Neural cell (in vitro differentiated cells): ENCODE results near the gene SPEM3. TPM values are rescaled to one million over a fixed set of nuclear protein-coding genes. Genes with fewer than 3 reads are reported as not detected.

Experiments used
- H2AFZ ChIP-seq: fragments of 200-600, 300-800 bp; sonication (generic), shearing (Covaris generic); 2 replicates; pipeline ENCODE4 v1.6.0; 2014; ENCODE audit warnings: low read depth, mild to moderate bottlenecking, antibody characterized with exemption, low read length, moderate library complexity
- H3F3A ChIP-seq: fragments of 200-600 bp; shearing (Covaris generic); 2 replicates; pipeline ENCODE4 v1.6.1; 2016; ENCODE audit warnings: mild to moderate bottlenecking, moderate library complexity, mixed read lengths, antibody characterized with exemption, low read length; ENCODE audit not compliant: insufficient read depth, poor library complexity, severe bottlenecking
- H3K27ac ChIP-seq: fragments of 200-600, 300-800 bp; sonication (generic), shearing (Covaris generic); 2 replicates; pipeline ENCODE4 v1.5.1; 2014; ENCODE audit warnings: mild to moderate bottlenecking, low read length, moderate library complexity
- H3K27me3 ChIP-seq: fragments of 300-800, 200-600 bp; sonication (generic), shearing (Covaris generic); 2 replicates; pipeline ENCODE4 v1.6.0; 2014; ENCODE audit warnings: mild to moderate bottlenecking, low read depth, low read length, moderate library complexity; ENCODE audit not compliant: insufficient read depth
- H3K36me3 ChIP-seq: fragments of 300-800, 200-600 bp; sonication (generic), shearing (Covaris generic); 2 replicates; pipeline ENCODE4 v1.5.1; 2014; ENCODE audit warnings: mild to moderate bottlenecking, antibody characterized with exemption, low read length, moderate library complexity; ENCODE audit not compliant: insufficient read depth
- H3K4me2 ChIP-seq: fragments of 300-800, 200-600 bp; sonication (generic), shearing (Covaris generic); 2 replicates; pipeline ENCODE4 v1.6.0; 2014; ENCODE audit warnings: mild to moderate bottlenecking, low read length
- H3K4me3 ChIP-seq: fragments of 300-800, 200-600 bp; sonication (generic), shearing (Covaris generic); 2 replicates; pipeline ENCODE4 v1.5.1; 2014; ENCODE audit warnings: mild to moderate bottlenecking, low read length, moderate library complexity
- H3K79me2 ChIP-seq: fragments of 200-600 bp; shearing (Covaris generic); replicated peaks from 2 replicates; pipeline ENCODE4 v1.6.0; 2014; ENCODE audit warnings: mild to moderate bottlenecking, low read length, moderate library complexity; ENCODE audit not compliant: insufficient read depth
- H3K9ac ChIP-seq: fragments of 300-800, 200-600 bp; sonication (generic), shearing (Covaris generic); 2 replicates; pipeline ENCODE4 v1.6.1; 2016; ENCODE audit warnings: mild to moderate bottlenecking, low read length, mixed read lengths
- H3K9me2 ChIP-seq: fragments of 200-600 bp; shearing (Covaris generic); 2 replicates; pipeline ENCODE4 v1.6.1; 2016; ENCODE audit warnings: mild to moderate bottlenecking, low read length, mixed read lengths; ENCODE audit not compliant: insufficient read depth
- H3K9me3 ChIP-seq: fragments of 200-600, 300-800 bp; sonication (generic), shearing (Covaris generic); 2 replicates; pipeline ENCODE4 v1.6.1; 2016; ENCODE audit warnings: mild to moderate bottlenecking, mixed run types, low read length, moderate library complexity, mixed read lengths
- H4K20me1 ChIP-seq: fragments of 200-600 bp; shearing (Covaris generic); 2 replicates; pipeline ENCODE4 v1.6.1; 2016; ENCODE audit warnings: mild to moderate bottlenecking, mixed run types; ENCODE audit not compliant: insufficient read depth
- CTCF ChIP-seq: fragments of 450-650 bp; IDR thresholded peaks from 2 replicates; pipeline ENCODE4 v1.5.1; 2014; ENCODE audit warnings: antibody characterized with exemption, mild to moderate bottlenecking, moderate library complexity; ENCODE audit not compliant: poor library complexity, severe bottlenecking
- EP300 ChIP-seq: fragments of 450-650 bp; conservative IDR thresholded peaks from 2 replicates; pipeline ENCODE4 v1.6.1; 2014; ENCODE audit warnings: antibody characterized with exemption, mild to moderate bottlenecking, moderate library complexity; ENCODE audit not compliant: poor library complexity, severe bottlenecking
- EZH2 ChIP-seq: fragments of 200-600, 300-800 bp; shearing (Covaris generic), sonication (generic); IDR thresholded peaks from 2 replicates; pipeline ENCODE4 v1.6.1; 2014; ENCODE audit warnings: antibody characterized with exemption, low read length, borderline replicate concordance, mild to moderate bottlenecking; ENCODE audit not compliant: insufficient read depth, poor library complexity, severe bottlenecking
- MXI1 ChIP-seq: fragments of 450-650 bp; conservative IDR thresholded peaks from 2 replicates; pipeline ENCODE4 v1.6.1; 2014; ENCODE audit warnings: antibody characterized with exemption, mild to moderate bottlenecking; ENCODE audit not compliant: poor library complexity, severe bottlenecking
- POLR2AphosphoS5 ChIP-seq: IDR thresholded peaks from 2 replicates; pipeline ENCODE4 v1.6.1; 2012
- RAD21 ChIP-seq: fragments of 450-650 bp; conservative IDR thresholded peaks from 2 replicates; pipeline ENCODE4 v1.6.1; 2014; ENCODE audit warnings: antibody characterized with exemption, mild to moderate bottlenecking, moderate library complexity
- REST ChIP-seq: IDR thresholded peaks from 2 replicates; pipeline ENCODE4 v1.6.1; 2012; ENCODE audit warnings: borderline replicate concordance
- SMC3 ChIP-seq: fragments of 450-650 bp; conservative IDR thresholded peaks from 2 replicates; pipeline ENCODE4 v1.6.1; 2014; ENCODE audit warnings: antibody characterized with exemption, mild to moderate bottlenecking, moderate library complexity; ENCODE audit not compliant: poor library complexity
- TAF1 ChIP-seq: IDR thresholded peaks from 2 replicates; pipeline ENCODE4 v1.6.1; 2012; ENCODE audit warnings: low read depth
- polyA plus RNA-seq: library from polyadenylated mRNA; depleted of rRNA; stranded (reverse); fragments of >200 nt; gene quantifications from 2 replicates; pipeline ENCODE4 v1.2.3, GENCODE V29; 2014

The SPEM3 gene
- polyA plus RNA-seq, 1 donor from 2014 or later = not detected

GRCh38 chr17:7431231-7431630 is 2.6 kb downstream of the SPEM3 start:
- H3K79me2 ChIP-seq = no peaks in the 10 kb centered on the region
- no peaks in the 10 kb centered on the region for H3K9me3 ChIP-seq
- no peaks in the 10 kb centered on the region for H4K20me1 ChIP-seq
- no peaks in the 10 kb centered on the region for H3K9me2 ChIP-seq
- no peak for TF ChIP-seq SMC3
- TF ChIP-seq REST = no peak
- no peak for TF ChIP-seq POLR2AphosphoS5
- TF ChIP-seq CTCF = no peak
- no peak for TF ChIP-seq MXI1
- no peak for TF ChIP-seq EP300
- no peak for TF ChIP-seq TAF1
- no peak for TF ChIP-seq EZH2
- no peak for TF ChIP-seq RAD21
- no peak overlapping the region for H2AFZ ChIP-seq
- H3F3A ChIP-seq = no peaks in the 10 kb centered on the region
- no peak overlapping the region for H3K27ac ChIP-seq
- H3K36me3 ChIP-seq = no peaks in the 10 kb centered on the region
- no peak overlapping the region for H3K9ac ChIP-seq
- peaks cover 14% of the 10 kb centered on the region for H3K27me3 ChIP-seq
- H3K4me2 ChIP-seq = no peak overlapping the region
- H3K4me3 ChIP-seq = no peak overlapping the region

- no peaks in the 10 kb centered on the region for H3K79me2 ChIP-seq
- no peaks in the 10 kb centered on the region for H3K36me3 ChIP-seq
- no peak overlapping the region for H3K4me2 ChIP-seq
- no peaks in the 10 kb centered on the region for H3K9me2 ChIP-seq
- no peak overlapping the region for H2AFZ ChIP-seq
- no peak overlapping the region for H3K4me3 ChIP-seq
- no peaks in the 10 kb centered on the region for H3F3A ChIP-seq
- H3K27ac ChIP-seq = no peak overlapping the region
- H3K27me3 ChIP-seq = peaks cover 23% of the 10 kb centered on the region
- H3K9me3 ChIP-seq = no peaks in the 10 kb centered on the region
- TF ChIP-seq SMC3 (no peak), EZH2 (no peak), RAD21 (no peak), CTCF (no peak), EP300 (no peak), REST (no peak), POLR2AphosphoS5 (no peak), TAF1 (no peak), MXI1 (no peak)
- no peaks in the 10 kb centered on the region for H4K20me1 ChIP-seq
- H3K9ac ChIP-seq = no peak overlapping the region
Measured at GRCh38 chr17:7432296-7432695, 3.6 kb downstream of the SPEM3 start.
